Breast epithelium (tissue), 4 donors: ENCODE measurements around the gene KHNYN. TPM values are rescaled to one million over a fixed set of nuclear protein-coding genes. Genes with fewer than 3 reads are reported as not detected.

ENCODE experiments used
- DNase-seq, 2 donors: peaks; one replicate each; pipeline ENCODE4 v3.0.0-alpha.2; 2019; ENCODE audit warnings: low spot score in 2 of 2
- H3K27ac ChIP-seq, 2 donors: fragments of 200-600 bp; sonication (generic) in 1 of 2; one replicate each; pipeline ENCODE4 v1.5.1; 2016 to 2019; ENCODE audit warnings: mild to moderate bottlenecking in 1 of 2
- H3K27me3 ChIP-seq, 2 donors: fragments of 200-600 bp; sonication (generic) in 1 of 2; one replicate each; pipeline versions ENCODE4 v1.5.1 to v1.6.0; 2017 to 2019; ENCODE audit warnings: control low read depth in 1 of 2, mild to moderate bottlenecking in 1 of 2
- H3K36me3 ChIP-seq: fragments of 200-600 bp; one replicate; pipeline ENCODE4 v1.5.1; 2019
- H3K4me1 ChIP-seq, 2 donors: fragments of 200-600 bp; sonication (generic); one replicate each; pipeline ENCODE4 v1.5.1; 2016 to 2019; ENCODE audit warnings: control low read depth in 1 of 2
- H3K4me3 ChIP-seq, 3 donors: fragments of 200-600 bp; sonication (generic); 1 replicate in 2 of 3; 2 replicates in 1 of 3; pipeline ENCODE4 v1.5.1; 2016 to 2019; ENCODE audit warnings: mild to moderate bottlenecking in 3 of 3, moderate library complexity in 2 of 3
- H3K9me3 ChIP-seq, 2 donors: fragments of 200-600 bp; sonication (generic) in 1 of 2; one replicate each; pipeline ENCODE4 v1.5.1; 2016 to 2019; ENCODE audit warnings: control low read depth in 1 of 2
- POLR2A ChIP-seq: fragments of 450-650 bp; IDR thresholded peaks from one replicate; pipeline ENCODE4 v1.6.1; 2016; ENCODE audit warnings: antibody characterized with exemption, mild to moderate bottlenecking, moderate library complexity
- POLR2AphosphoS5 ChIP-seq, 3 donors: sonication (generic); formaldehyde crosslinking; IDR thresholded peaks; one replicate each; pipeline ENCODE4 v1.6.1; 2017; ENCODE audit warnings: antibody characterized with exemption in 3 of 3
- intact Hi-C: fragments of 100-400 bp; cut with DNase I; formaldehyde crosslinking; loops from one replicate; pipeline ENCODE4 v1.15.1; 2023; ENCODE audit warnings: low total_unique reads
- total RNA-seq, 3 donors: library from RNA; depleted of rRNA; stranded (reverse); fragments of >200 nt; gene quantifications; one replicate each; pipeline ENCODE4 v1.1.0, GENCODE V29; 2016
- TF ChIP-seq, protein P1 (sequence below), 3 donors: fragments of 450-650 bp; IDR thresholded peaks; one replicate each; pipeline ENCODE4 v1.5.1; 2016 to 2017; ENCODE audit warnings: antibody characterized with exemption in 3 of 3, mild to moderate bottlenecking in 3 of 3, moderate library complexity in 3 of 3

The KHNYN gene
- total RNA-seq, 3 donors from 2014 or later: 48.5 to 68.1 (median 63.9) TPM

DNA sequence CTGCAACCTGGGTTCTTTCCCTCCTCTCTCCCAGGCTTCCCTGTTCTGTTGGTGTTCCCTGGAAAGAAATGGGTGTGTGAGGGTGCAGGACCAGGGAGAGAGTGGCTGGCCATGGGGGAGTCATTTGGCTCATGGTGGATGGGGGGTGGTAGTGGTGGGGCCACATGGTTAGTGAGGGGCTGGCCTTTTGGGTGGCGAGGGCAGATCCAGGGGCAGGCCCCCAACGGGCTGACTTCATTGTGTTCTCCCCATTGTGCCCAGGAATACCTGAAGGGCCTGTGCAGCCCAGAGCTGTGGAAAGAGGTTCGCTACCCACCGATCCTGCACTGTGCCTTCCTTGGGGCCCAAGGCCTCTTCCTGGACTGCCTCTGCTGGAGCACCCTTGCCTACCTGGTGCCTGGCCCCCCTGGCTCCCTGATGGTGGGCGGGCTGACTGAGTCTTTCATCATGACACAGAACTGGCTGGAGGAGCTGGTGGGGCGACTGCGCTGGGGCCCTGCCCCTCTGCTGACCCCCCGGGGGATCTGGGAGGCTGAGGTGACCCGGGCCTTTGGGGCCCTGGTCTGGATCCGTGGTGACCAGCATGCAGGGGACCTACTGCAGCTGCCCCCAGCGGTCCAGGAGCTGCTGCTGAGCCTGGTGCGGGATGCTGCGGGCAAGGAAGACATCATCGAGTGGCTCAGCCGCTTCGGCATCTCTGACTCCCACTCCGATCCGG is 22.0 kb upstream of the KHNYN start:
- Histone ChIP-seq H3K27me3 (no peaks in the 10 kb centered on the region), H3K36me3 (no peaks in the 10 kb centered on the region), H3K4me3 (no peak overlapping the region), H3K9me3 (no peaks in the 10 kb centered on the region), H3K27ac (no peak overlapping the region), H3K4me1 (no peaks in the 10 kb centered on the region)
- TF ChIP-seq, protein P1, sequence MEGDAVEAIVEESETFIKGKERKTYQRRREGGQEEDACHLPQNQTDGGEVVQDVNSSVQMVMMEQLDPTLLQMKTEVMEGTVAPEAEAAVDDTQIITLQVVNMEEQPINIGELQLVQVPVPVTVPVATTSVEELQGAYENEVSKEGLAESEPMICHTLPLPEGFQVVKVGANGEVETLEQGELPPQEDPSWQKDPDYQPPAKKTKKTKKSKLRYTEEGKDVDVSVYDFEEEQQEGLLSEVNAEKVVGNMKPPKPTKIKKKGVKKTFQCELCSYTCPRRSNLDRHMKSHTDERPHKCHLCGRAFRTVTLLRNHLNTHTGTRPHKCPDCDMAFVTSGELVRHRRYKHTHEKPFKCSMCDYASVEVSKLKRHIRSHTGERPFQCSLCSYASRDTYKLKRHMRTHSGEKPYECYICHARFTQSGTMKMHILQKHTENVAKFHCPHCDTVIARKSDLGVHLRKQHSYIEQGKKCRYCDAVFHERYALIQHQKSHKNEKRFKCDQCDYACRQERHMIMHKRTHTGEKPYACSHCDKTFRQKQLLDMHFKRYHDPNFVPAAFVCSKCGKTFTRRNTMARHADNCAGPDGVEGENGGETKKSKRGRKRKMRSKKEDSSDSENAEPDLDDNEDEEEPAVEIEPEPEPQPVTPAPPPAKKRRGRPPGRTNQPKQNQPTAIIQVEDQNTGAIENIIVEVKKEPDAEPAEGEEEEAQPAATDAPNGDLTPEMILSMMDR (IDR thresholded peaks at IDR 0.05): no peak
- TF ChIP-seq POLR2A: no peak
- no peak for TF ChIP-seq POLR2AphosphoS5 (IDR thresholded peaks at IDR 0.05)
- intact Hi-C loops: no loop called here
- DNase-seq: no peak

DNA sequence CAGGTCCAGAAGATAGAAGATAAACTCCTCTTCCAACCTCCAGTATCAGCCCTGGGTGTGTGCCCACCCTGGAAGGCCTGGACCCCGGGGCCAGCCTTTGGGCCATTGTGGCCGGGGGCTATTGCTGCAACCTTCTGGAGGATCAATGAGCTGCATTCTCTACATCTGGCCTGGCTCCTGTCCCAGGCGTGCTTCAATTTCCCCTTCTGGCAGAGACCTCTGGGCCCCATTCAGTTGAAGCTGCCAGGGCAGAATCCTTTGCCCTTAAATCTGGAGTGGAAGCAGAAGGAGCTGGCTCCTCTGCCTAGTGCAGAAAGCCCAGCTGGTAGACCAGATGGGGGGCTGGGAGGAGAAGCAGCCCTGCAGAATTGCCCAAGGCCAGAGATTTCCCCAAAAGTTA is 21.0 kb upstream of the KHNYN start:
- TF ChIP-seq POLR2A (no peak), POLR2AphosphoS5 (IDR thresholded peaks at IDR 0.05) (no peak)
- TF ChIP-seq, protein P1 (IDR thresholded peaks at IDR 0.05): no peak

DNA sequence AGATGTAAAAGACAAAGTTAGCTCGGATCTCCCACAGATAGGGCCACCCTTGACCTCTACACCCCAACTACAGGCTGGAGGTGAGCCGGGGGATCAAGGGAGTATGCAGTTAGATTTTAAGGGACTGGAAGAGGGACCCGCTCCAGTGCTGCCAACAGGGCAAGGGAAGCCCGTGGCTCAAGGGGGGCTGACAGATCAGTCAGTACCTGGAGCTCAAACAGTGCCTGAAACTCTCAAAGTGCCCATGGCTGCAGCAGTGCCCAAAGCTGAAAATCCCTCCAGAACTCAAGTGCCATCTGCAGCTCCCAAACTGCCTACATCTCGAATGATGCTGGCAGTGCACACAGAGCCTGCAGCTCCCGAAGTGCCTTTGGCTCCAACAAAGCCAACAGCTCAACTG is 20.6 kb upstream of the KHNYN start:
- intact Hi-C loops: no loop called here
- H3K36me3 ChIP-seq: no peaks in the 10 kb centered on the region
- no peak for TF ChIP-seq POLR2A
- no peak for TF ChIP-seq POLR2AphosphoS5 (IDR thresholded peaks at IDR 0.05)
- TF ChIP-seq, protein P1 (IDR thresholded peaks at IDR 0.05): no peak

More for the DNA sequence above, 21.0 kb upstream of the KHNYN start:
- DNase-seq: no peak
- Histone ChIP-seq H3K9me3 (no peaks in the 10 kb centered on the region), H3K4me3 (no peak overlapping the region), H3K27me3 (no peaks in the 10 kb centered on the region), H3K36me3 (no peaks in the 10 kb centered on the region), H3K4me1 (no peaks in the 10 kb centered on the region), H3K27ac (no peak overlapping the region)
- intact Hi-C loops: no loop called here

DNA sequence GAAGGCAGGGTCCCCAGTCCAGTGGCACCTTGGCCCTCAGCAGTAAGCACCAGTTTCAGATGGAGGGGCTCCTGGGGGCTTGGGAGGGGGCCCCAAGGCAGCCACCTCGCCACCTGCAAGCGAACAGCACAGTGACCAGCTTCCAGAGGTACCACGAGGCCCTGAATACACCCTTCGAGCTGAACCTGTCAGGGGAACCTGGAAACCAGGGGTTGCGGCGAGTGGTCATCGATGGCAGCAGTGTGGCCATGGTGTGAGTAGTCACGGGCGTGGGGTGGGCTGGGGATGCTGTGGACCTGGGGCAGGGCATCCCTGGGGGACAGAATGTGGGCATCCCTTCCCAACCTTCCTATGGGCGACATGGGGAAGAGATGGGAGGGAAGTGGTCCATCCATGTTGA is 19.8 kb upstream of the KHNYN start:
- Histone ChIP-seq H3K4me3 (no peak overlapping the region), H3K4me1 (no peaks in the 10 kb centered on the region), H3K36me3 (no peaks in the 10 kb centered on the region), H3K27me3 (no peaks in the 10 kb centered on the region), H3K27ac (no peak overlapping the region), H3K9me3 (no peaks in the 10 kb centered on the region)
- intact Hi-C loops: no loop called here
- DNase-seq: no peak
- TF ChIP-seq POLR2A: no peak

More for the DNA sequence above, 20.6 kb upstream of the KHNYN start:
- no peaks in the 10 kb centered on the region for H3K27me3 ChIP-seq
- no peak for DNase-seq
- H3K4me3 ChIP-seq: no peak overlapping the region
- no peaks in the 10 kb centered on the region for H3K4me1 ChIP-seq
- no peaks in the 10 kb centered on the region for H3K9me3 ChIP-seq
- H3K27ac ChIP-seq: no peak overlapping the region

DNA sequence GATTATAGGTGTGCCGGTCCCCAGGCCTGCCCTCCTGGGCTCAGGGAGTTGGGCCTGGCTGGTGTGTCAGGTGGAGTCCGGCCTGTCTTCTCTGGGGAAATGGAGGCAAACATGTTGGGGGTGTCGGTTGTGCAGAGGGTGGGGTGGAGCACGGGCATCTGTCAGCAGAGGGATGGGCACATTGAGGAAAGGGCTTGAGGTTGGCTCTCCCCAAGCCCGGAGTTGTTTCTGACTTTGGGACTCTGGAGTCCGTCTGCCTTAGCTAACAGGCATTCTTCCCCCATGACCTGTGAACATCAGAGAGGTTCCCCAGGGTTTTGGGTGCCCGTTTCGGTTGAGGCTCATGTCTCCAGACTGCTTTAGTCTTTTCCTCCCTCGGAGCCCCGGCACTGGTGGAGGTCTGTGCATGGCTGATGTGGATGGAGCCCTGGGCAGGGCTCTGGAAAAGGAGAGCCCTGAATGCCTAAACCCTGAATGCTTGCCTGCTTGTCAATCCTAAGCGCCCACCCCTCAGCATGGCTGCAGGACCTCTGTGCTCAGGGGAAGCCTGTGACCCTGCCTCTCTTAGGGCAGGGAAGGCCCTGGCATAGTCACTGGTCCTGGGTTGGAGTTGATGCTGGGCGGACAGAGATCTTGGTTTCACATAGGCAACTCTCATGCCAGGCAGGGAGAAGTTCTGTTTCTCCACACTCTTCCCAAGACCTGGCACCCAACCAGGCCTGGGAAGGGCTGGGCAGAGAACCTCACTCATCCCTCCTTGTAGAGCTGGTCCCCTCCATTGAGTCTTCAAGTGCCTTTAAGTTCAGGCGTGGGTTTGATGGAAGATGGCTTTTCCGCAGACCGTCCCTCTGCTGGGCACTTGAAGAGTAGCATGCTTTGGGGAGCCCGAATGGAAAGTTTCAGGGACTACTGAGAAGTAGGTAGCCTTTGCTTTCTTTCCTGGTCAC is 18.0 kb upstream of the KHNYN start:
- Histone ChIP-seq H3K4me3 (no peak overlapping the region), H3K36me3 (no peaks in the 10 kb centered on the region), H3K27me3 (no peaks in the 10 kb centered on the region), H3K27ac (no peak overlapping the region), H3K9me3 (no peaks in the 10 kb centered on the region), H3K4me1 (no peaks in the 10 kb centered on the region)
- DNase-seq: no peak
- intact Hi-C loops: no loop called here
- no peak for TF ChIP-seq POLR2A
- TF ChIP-seq, protein P1 (IDR thresholded peaks at IDR 0.05): peak in 2 of 3 donors; percentile 61 to 77
